Adrenal gland (tissue), 12 donors: Measurements from ENCODE around the gene SERGEF. TPM values are rescaled to one million over a fixed set of nuclear protein-coding genes. Genes with fewer than 3 reads are reported as not detected.

Experiments used
- DNase-seq, 7 donors: peaks; one replicate each; pipeline ENCODE4 v3.0.0-alpha.2; 2019 to 2020
- H3K27ac ChIP-seq, 5 donors: fragments of 200-600 bp; sonication (generic) in 4 of 5; 1 replicate in 3 of 5; 2 replicates in 2 of 5; pipeline versions ENCODE4 v1.5.1 to v1.8.0; 2016 to 2020; ENCODE audit warnings: mild to moderate bottlenecking in 1 of 5
- H3K27me3 ChIP-seq: fragments of 200-600 bp; 2 replicates; pipeline ENCODE4 v1.8.0; 2021
- H3K36me3 ChIP-seq, 2 donors: fragments of 200-600 bp; replicated peaks in 1 of 2; 1 replicate in 1 of 2; 2 replicates in 1 of 2; pipeline versions ENCODE4 v1.5.1 to v1.8.0; 2018 to 2022
- H3K4me1 ChIP-seq, 2 donors: fragments of 200-600 bp; replicated peaks in 1 of 2; 1 replicate in 1 of 2; 2 replicates in 1 of 2; pipeline versions ENCODE4 v1.5.1 to v1.8.0; 2018 to 2021
- H3K4me3 ChIP-seq, 4 donors: fragments of 200-600 bp; sonication (generic) in 3 of 4; one replicate each; pipeline ENCODE4 v1.5.1; 2016 to 2018
- H3K9me3 ChIP-seq, 3 donors: fragments of 200-600 bp; sonication (generic) in 1 of 3; replicated peaks in 1 of 3; 1 replicate in 2 of 3; 2 replicates in 1 of 3; pipeline versions ENCODE4 v1.5.1 to v1.8.0; 2016 to 2021
- POLR2A ChIP-seq, 2 donors: fragments of 450-650 bp; IDR thresholded peaks; one replicate each; pipeline ENCODE4 v1.6.1; 2017; ENCODE audit warnings: antibody characterized with exemption in 2 of 2, mild to moderate bottlenecking in 2 of 2, moderate library complexity in 1 of 2
- WGBS, 4 donors: extraction: QIAGEN DNeasy Blood & Tissue Kit in 2 of 4; methylation state at CpG; one replicate each; pipeline versions ENCODE4 v1.1.5 to v1.1.7; 2013 to 2017; 5-methylcytosine and 5-hydroxymethylcytosine counted together
- intact Hi-C, 2 donors: fragments of 100-400 bp; cut with DNase I; formaldehyde crosslinking; loops; one replicate each; pipeline versions ENCODE4 v1.14.1 to v1.15.0; 2022 to 2023
- polyA plus RNA-seq, 3 donors: library from polyadenylated mRNA; stranded (reverse); fragments of 200-250 nt in 2 of 3; fragments of 350-450 nt in 1 of 3; fragmentation: Illumina TruSeq in 1 of 3; extraction: RNeasy Lipid Tissue Mini Kit (QIAGEN cat#74804) in 1 of 3; gene quantifications; one replicate each; pipeline ENCODE4 v1.2.3, GENCODE V29; 2013 to 2014
- total RNA-seq, 9 donors: library from RNA; depleted of rRNA in 4 of 9; stranded (reverse); fragments of >200 nt in 4 of 9; fragments of 120-200 nt in 1 of 9; fragmentation: NEBNext Ultra II Directional in 1 of 9; extraction: Animal tissue kit (Norgen Biotek cat#: 25700) in 1 of 9; gene quantifications; one replicate each; pipeline versions ENCODE4 v1.1.0 to v1.2.4, GENCODE V29; 2013 to 2023
- TF ChIP-seq, protein P1 (sequence below), 6 experiments: fragments of 450-650 bp in 4 of 6; fragments of 200-600 bp in 2 of 6; sonication (generic) in 1 of 6; IDR thresholded peaks; 1 replicate in 5 of 6; 2 replicates in 1 of 6; pipeline versions ENCODE4 v1.5.1 to v1.8.0; 2016 to 2021; ENCODE audit warnings: antibody characterized with exemption in 6 of 6, mild to moderate bottlenecking in 2 of 6, moderate library complexity in 1 of 6
- donor health status: healthy with polysubstance abuse.
- donor health status: Bipolar disorder and iron deficiency.
- donor health status: DM: yes; HTN: yes; CAD: no.
- donor health status: DM: no; HTN: no; CAD: no.
- donor health status: DM: no; HTN: no; CAD: no.
- donor health status: DM: yes; HTN: yes; CAD: no.

Gene SERGEF
- total and polyA plus RNA-seq, 12 donors, result 21.7 to 216 (median 38.4) TPM

DNA sequence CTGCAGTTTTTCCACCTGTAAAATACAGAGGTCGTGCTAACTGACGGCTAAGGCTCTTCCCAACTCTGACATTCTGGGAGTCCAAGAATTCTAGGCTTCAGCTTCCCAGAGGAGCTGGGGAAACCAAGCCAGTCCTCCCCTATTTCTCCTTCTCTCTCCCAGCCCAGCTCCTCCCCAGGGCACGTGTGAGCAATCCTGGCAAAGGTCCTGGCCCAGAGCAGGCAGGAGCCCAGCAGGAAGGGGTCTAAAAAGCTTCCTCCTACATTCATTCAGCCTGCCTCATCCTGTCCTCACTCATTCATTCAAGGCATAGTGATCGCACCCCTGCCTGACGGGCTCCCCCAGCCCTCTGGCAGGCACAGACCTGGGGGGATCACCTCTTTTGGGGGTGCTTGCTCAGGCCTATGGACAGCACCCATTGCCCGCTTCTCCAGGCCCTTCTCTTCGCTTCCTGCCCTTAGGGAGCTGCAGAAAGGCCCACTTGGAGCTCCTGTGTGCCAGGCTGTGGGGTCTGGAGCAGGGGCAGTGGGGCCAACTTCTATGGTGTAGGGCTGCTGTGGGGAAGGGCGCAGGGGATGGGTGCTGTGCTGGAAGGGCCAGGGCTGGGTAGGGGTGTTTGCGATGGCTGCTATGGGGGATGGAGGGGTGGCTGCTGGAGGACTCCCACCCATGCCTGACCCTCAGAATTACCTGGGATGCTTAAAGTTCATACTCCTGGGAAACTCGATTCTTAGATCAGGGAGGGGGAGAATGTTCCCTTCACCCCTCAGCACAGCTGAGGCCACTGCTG lies 268.5 kb downstream of the SERGEF start:
- Histone ChIP-seq H3K4me3 (no peak overlapping the region), H3K27me3 (no peaks in the 10 kb centered on the region), H3K27ac (no peak overlapping the region), H3K9me3 (no peaks in the 10 kb centered on the region), H3K36me3 (no peaks in the 10 kb centered on the region), H3K4me1 (no peaks in the 10 kb centered on the region)
- WGBS, 4 donors, result 72 to 79% (median 76%) methylated on average over 10 of the region's 10 CpGs
- DNase-seq, result no peak
- no peak for TF ChIP-seq POLR2A (IDR thresholded peaks at IDR 0.05)
- TF ChIP-seq, protein P1, sequence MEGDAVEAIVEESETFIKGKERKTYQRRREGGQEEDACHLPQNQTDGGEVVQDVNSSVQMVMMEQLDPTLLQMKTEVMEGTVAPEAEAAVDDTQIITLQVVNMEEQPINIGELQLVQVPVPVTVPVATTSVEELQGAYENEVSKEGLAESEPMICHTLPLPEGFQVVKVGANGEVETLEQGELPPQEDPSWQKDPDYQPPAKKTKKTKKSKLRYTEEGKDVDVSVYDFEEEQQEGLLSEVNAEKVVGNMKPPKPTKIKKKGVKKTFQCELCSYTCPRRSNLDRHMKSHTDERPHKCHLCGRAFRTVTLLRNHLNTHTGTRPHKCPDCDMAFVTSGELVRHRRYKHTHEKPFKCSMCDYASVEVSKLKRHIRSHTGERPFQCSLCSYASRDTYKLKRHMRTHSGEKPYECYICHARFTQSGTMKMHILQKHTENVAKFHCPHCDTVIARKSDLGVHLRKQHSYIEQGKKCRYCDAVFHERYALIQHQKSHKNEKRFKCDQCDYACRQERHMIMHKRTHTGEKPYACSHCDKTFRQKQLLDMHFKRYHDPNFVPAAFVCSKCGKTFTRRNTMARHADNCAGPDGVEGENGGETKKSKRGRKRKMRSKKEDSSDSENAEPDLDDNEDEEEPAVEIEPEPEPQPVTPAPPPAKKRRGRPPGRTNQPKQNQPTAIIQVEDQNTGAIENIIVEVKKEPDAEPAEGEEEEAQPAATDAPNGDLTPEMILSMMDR (IDR thresholded peaks at IDR 0.05), result no peak
- intact Hi-C loops, result no loop called here

DNA sequence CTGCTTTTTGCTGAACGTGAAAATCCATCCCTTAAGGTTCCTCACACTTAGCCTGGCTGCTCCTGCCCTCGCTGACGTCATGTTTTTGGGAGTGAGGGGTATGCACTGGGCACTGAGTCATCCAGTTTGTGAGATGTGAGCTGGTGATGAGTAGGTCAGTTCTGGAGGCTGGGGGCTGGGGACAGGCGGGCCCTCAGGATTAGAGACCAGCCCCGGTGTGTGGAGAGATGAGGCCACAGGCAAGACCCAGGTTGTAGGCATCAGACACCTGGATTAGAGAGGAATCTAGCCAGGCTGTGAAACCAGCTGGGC lies 269.1 kb downstream of the SERGEF start:
- TF ChIP-seq POLR2A (IDR thresholded peaks at IDR 0.05), result no peak
- TF ChIP-seq, protein P1 (IDR thresholded peaks at IDR 0.05), result no peak
- WGBS, 4 donors, result 54 to 70% (median 59%) methylated on average over 3 to 5 of the region's 5 CpGs
- intact Hi-C loops, result no loop called here
- no peaks in the 10 kb centered on the region for H3K9me3 ChIP-seq
- H3K36me3 ChIP-seq, result no peaks in the 10 kb centered on the region
- no peaks in the 10 kb centered on the region for H3K4me1 ChIP-seq
- no peaks in the 10 kb centered on the region for H3K27me3 ChIP-seq
- peak in 1 of 7 donors; percentile 20 for DNase-seq
- H3K4me3 ChIP-seq, result no peak overlapping the region
- H3K27ac ChIP-seq, result no peak overlapping the region

DNA sequence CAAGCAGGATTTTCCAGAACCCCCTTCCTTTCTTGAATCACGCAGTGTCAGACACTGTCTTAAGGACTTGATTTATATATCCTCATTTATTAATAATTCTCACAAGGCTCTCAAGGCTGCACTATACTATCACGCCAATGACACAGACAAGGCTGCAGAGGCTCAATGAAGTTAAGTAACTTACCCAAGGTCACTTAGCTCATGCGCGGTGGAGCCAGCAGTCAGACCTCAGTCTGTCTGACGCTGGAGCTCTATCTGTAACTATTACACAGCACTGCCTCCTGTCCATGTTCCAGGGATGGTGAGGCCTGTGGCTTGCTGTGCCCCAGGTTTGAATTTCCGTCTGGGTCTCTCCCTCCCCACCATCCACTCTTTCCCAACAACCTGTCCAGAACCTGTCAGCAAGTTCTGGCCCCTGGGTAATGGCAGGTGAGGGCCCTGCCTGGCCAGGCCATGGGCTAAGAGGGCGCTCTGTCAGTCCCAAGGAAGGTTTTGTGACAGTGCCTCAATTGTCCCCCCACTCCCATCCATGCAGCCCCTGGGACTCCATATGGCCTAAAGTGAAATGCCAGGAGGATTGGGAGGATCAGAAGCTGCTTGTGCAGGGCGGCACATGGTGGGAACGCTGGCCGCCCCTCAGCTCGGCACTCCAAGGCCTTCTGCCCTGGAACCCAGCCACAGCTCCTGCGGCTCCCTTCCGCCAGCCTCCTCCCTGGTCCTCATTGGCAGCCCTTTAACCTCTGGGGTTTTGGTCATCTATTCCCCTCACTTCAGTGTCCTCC lies 269.6 kb downstream of the SERGEF start:
- TF ChIP-seq, protein P1 (IDR thresholded peaks at IDR 0.05), result no peak
- TF ChIP-seq POLR2A (IDR thresholded peaks at IDR 0.05), result no peak
- Histone ChIP-seq H3K27me3 (peaks cover 3% of the 10 kb centered on the region), H3K9me3 (no peaks in the 10 kb centered on the region), H3K36me3 (no peaks in the 10 kb centered on the region), H3K4me3 (no peak overlapping the region), H3K4me1 (no peaks in the 10 kb centered on the region), H3K27ac (no peak overlapping the region)
- intact Hi-C loops, result no loop called here
- 51 to 70% (median 61%) methylated on average over 10 to 13 of the region's 13 CpGs for WGBS, 4 donors
- peak in 5 of 7 donors; percentile 31 to 61 (median 54) for DNase-seq

DNA sequence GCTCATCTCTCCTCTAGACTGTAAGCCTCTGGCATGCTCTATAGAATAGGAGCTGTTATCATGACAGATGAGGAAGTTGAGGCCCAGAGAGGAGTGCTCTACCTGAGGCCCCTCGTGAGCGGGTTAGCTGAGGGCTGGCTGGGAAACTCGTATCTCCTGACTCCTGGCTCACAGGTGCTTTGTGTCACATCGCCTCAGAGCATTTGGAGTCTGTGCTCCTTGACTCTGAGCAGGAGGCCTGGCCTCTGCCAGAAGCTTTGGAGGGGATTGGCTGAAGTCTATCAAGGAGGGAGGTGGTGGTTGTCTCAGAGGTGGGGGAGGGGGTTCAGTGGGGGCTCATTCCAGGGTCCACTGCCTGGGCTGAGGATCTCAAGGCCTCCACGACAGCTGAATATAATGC lies 270.8 kb downstream of the SERGEF start:
- peaks cover 15% of the 10 kb centered on the region for H3K27me3 ChIP-seq
- H3K27ac ChIP-seq, result no peak overlapping the region
- no peaks in the 10 kb centered on the region for H3K9me3 ChIP-seq
- no peak for DNase-seq
- no peak for TF ChIP-seq POLR2A (IDR thresholded peaks at IDR 0.05)
- TF ChIP-seq, protein P1 (IDR thresholded peaks at IDR 0.05), result no peak
- no peaks in the 10 kb centered on the region for H3K4me1 ChIP-seq
- intact Hi-C loops, result no loop called here
- H3K36me3 ChIP-seq, result no peaks in the 10 kb centered on the region
- no peak overlapping the region for H3K4me3 ChIP-seq
- 72 to 85% (median 77%) methylated on average over 3 to 5 of the region's 5 CpGs for WGBS, 4 donors
